A172 (cell line): Measurements from ENCODE around the gene LOXHD1. TPM values are rescaled to one million over a fixed set of nuclear protein-coding genes. Genes with fewer than 3 reads are reported as not detected.

Experiments
- DNase-seq: peaks from one replicate; pipeline ENCODE4 v3.0.0-alpha.2; 2015; ENCODE audit warnings: low spot score
- total RNA-seq: library from RNA; depleted of rRNA; stranded (reverse); fragments of >200 nt; shearing (Covaris generic); gene quantifications from 2 replicates; pipeline ENCODE4 v1.2.3, GENCODE V29; 2014

The LOXHD1 gene
- total RNA-seq, 1 experiment from 2014 or later: not detected

DNA sequence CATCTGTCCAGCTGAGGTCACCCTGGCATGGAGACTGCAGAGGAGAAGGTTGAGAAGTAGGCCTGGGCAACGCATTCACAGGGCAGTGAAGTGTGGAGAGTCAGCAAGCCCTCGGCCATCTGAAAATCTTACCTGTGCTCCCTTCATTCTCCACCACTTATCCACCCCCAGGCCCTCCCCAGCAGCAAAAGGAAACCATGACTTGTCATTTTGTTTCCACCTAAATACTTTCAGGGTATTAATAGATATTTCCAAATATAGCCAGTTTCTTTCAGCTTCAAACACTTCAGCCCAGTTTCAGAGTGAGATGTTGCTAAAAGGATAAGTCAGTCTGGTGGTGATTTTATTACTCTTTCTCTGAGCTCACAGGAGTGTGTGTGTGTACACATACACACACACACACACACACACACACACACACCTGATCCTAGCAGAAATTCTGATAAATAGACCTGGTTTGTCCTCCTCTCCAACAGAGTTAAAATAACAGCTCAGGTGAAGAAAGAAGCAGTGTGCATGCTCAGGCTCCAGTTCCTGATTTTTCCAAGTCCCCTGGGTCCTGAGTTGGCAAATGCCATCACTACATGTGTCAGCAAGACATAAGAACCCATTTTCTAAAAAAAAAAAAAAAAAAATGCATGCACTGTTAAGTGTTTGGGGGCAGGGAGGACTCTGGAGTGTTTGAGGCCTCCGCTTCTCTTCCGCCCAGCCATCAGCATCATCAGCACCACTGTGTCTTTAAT lies 82.8 kb downstream of the LOXHD1 start:
- no peak for DNase-seq

DNA sequence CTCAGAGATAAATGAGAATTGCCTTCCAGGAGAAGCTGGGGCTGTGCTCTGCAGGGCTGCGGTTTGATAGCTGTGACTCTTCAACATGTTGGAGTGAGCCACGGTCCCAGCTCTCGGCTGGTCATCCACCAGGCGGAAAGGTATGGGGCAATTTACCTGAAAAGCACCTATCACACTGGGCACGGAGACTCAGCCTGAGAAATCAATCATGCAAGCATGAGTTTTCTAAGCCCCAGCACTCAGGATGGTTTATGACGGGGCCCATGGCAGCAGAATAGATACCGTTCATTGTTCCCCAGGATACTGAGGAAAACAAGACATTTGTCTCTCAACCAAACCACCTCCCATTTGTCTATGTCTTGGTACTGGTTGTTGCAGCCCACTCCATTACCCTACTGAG lies 83.9 kb downstream of the LOXHD1 start:
- DNase-seq: no peak

DNA sequence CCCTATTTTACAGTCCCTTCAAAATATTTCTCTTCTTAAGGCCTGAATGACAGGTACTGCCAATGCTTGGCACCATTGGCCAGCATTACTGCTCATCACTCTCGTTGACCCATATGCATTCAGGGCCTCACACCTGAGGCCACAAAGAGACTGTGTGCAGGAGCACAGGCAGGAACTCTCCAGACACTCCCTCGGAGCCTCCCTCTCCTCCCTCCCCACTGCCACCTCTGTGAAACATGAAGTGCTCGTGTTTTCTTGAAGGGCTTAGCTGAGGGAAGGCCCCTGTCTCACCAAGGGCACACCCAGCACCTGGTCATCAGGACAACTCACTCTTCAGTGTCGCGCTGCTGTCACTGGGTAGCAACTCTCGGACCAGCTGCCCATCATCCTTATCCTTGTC lies 85.3 kb downstream of the LOXHD1 start:
- no peak for DNase-seq

DNA sequence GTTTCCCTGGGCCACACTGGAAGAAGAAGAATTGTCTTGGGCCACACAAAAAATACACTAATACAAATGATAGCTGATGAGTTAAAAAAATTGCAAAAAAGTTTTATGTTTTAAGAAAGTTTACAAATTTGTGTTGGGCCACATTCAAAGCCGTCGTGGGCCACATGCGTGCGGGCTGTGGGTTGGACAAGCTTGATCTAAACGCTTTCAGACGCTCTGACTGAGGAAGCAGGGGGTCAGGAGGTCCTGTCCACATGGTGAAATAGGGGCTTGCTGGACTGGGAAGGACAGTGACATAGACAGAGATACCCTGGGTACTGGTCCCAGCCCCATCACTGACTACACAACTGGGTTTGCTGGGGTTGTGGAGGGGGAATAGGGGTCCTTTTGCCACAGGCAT lies 86.4 kb downstream of the LOXHD1 start:
- DNase-seq: no peak

DNA sequence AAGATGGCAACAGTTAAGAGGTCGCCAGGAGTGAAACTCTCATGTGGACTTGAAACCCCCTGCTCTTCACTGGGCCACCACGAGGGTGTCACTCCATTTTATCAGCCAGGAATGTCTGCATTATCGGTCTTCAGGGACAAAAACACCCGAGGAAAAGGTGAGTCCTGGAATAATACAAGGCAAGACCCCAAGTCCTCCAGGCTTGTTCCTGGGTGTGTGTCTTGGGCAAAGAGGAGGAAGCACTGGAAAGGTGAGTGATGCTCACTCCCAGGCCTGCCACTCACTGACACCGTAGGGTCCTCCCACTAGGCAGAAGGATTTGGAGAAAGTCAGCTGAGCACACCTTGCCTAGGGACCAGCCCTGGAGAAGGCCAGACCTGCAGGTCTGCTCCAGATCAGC lies 86.9 kb downstream of the LOXHD1 start:
- no peak for DNase-seq

DNA sequence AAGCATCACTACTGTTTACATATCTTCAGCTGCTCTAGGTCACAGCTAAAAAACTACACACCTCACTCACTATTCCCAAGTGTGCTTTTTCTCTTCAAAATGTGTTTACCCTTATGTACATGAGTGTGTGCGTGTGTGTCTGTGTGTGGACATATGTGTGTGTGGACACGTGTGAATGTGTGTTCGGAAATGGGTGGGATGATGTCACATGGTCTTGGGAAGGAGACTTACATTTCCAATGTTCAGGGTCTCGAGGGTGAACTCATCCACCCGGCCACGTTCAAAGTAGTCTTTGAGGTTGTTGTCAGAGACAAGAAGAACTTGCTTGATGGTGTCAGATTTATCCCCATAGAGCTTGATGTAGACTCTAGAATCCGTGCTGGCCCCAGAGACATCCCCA lies 87.8 kb downstream of the LOXHD1 start:
- no peak for DNase-seq

DNA sequence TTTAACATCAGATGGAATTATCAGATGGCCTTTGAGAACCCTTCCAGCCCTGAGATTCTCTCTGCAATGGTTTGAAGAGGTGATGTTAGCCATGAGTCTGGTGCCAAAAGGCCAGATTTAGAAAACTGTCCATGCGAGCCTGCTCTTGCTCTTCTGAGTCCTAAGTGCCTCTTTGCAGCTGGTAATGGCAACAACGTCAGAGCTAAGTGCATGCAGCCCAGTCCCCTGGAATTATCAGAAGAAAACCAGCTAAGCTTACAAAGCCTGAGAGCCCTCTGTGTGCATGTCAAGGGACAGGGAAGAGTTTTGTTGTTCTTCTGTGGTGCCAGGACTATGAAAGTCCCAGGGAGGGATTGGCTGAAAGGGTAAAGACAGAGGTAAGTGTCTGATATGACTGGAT lies 89.8 kb downstream of the LOXHD1 start:
- no peak for DNase-seq

DNA sequence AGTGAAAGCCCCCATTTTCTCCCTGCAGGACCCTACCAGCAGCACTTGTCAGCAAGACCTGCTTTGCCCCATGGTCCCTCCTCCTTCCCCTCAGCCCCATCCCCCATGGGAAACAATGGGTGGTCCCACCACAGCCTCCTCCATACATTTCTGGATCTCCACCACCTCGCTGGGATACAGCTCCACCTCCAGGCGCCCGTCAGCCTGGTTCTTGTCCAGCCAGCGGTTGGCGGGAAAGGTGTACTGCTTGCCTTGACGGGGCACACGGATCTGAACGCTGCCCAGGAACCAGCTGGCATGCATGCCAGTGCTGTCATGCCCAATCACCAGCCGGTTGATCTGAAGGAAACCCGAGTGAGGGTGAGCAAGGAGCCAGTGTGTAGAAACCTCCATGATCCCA lies 90.9 kb downstream of the LOXHD1 start:
- DNase-seq: no peak

DNA sequence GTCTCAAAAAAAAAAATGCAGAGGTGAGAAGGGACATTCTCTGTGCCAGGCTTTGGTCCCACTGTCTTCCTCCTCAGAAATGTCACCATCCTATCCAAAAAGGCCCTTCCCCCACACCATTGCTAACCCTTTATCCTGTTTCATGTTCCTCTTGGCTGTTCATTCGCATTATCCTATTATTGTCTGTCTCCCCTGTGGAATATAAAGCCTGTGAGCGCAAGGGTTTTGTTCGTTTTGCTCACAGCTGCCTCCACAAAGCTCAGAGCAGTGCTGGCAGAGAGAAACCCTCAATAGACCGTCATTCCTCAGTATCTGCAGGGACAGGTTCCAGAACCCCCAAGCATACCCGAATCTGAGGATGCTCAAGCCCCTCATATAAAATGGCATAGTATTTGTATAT lies 91.8 kb downstream of the LOXHD1 start:
- DNase-seq: no peak

DNA sequence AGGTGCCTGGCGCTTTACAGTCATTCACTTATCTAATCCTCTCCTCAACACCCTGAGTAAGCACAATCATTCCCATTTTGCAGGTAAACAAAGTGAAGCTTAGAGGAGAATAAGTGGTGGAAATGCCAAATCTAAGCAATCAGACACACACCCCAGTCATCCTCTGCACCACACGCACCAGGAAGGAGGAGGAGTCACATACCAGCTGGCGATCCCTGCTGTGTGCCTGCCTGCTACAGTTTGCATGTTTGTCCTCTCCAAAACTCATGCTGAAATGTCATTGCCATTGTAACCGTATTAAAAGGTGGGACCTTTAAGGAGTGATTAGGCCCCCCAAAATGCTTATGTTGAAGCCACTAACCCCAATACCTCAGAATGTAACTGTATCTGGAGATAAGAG lies 93.7 kb downstream of the LOXHD1 start:
- no peak for DNase-seq

DNA sequence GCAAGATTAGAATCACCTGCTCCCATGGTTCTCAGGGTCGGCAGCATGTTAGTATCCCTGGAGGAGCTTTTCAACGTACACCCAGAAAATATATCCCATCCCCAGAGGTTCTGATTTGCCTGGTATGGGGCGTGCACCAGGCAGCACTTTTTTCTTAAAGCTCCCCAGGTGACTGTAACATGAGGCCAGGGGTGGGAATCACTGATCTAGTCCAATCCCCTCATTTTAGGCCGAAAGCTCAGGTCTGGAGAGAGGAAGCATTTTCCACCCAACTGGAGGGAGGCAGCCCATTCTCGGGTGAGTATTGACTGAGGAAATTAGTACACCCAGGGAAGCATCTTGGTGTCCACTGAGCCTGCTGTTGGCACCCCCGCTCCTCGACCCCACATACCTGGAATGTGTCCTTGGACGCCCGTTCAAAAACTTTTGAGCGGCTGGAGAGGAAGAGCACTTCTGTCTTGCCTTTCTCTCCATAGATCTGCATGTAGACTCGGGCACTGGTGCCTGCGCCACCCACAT lies 94.3 kb downstream of the LOXHD1 start:
- no peak for DNase-seq

DNA sequence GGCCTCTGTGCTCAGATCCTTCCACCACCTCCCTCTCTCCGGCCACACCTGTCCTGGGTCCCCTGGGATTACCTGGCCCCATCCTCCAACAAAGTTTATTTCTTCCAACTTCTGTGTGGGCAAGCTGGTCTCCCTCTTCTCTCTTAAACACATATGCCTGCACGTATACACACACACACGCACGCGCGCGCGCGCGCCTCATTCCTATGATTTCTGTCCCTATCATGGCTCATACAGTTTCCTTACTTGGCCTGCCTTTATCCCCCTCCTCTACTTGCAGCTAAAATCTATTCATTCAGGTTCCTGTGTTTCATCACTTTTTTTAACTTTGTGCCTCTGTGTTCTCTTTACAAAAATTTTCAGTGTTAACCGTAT lies 96.4 kb downstream of the LOXHD1 start:
- DNase-seq: no peak

DNA sequence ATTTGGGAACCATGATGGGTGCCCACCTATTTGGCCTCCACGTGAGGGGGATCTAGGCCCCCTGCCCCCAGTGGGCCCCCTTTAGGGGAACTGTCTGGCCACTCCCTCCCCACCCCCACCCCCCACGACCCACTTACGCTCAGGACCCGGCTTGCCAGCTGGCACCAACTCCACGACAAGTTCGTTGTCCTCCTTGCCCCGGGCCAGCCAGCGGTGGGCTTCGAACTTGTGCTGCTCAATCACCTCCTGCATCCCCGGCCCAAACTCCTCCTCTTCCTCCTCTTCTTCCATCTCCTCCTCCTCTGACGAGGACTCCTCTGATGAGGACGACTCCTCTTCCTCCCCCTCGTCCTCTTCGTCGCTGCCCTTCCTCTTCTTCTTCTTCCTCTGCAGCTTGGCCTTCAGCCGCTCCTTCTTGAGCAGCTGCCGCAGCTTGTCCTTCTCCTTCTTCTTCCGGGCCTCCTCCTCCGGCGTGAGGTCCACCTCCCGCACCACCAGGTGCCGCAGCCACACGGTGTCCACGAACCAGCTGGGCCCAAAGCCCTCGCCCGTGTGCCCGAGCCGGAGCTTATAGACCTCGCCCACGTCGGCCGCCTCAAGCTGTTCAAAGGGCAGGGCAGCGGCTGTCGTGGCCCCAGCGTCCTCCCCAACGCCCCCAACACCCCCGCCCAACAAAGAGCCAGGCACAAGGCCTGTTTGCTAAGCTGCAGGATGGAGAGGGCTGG lies 96.9 kb downstream of the LOXHD1 start:
- no peak for DNase-seq

DNA sequence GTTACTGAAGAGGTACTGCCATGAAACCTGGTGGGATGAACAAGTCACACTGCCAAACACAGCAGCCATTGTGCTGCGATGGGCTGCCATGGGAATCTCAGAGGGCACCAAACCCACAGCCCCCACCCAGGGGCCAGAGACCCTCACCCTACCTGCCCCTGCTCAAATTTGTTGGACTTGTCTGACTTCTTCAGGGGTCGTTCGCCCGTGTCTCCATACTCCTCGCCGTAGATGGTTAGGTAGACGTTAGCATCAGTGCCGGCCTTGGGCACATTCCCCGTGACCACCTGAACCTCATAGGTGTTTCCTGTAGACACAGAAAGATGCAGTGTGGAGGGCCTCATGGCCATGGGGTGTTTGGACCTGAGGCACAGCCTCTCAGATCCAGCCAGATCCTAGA lies 97.7 kb downstream of the LOXHD1 start:
- no peak for DNase-seq

DNA sequence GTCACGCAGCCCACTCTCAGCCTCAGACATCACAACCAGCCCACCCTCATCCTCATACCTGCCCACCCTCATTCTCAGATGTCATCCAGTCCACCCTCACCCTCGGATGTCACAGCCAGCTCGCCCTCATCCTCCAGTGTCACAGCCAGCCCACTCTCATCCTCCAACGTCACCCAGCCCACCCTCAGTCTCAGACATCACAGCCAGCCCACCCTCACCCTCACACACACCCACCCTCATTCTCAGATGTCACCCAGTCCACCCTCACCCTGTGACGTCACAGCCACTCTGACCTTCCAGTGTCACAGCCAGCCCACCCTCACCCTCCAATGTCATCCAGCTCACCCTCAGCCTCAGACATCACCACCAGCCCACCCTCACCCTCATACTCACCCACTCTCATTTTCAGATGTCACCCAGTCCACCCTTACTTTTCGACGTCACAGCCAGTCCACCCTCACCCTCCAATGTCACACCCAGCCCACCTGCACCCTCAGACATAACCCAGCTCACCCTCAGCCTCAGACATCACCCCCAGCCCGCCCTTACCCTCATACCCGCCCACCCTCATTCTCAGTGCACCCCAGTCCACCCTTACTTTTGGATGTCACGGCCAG lies 100.3 kb downstream of the LOXHD1 start:
- no peak for DNase-seq

DNA sequence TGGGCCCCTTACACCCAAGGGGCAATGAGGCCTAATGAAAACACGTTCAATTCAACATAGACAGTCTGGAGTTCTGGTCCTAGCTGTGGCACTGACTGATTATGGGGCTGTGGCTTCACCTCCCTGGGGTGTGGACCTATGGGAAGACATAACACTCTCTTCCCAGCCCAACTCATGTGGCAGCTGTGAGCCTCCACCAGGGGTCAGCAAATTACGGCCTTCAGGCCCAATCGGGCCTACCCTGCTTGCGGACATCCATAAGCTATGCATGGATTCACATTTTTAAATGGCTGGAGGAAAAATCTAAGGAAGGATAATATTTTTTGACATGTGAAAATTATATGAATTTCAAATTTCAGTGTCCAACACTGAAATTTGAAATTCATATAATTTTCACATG lies 101.3 kb downstream of the LOXHD1 start:
- no peak for DNase-seq

DNA sequence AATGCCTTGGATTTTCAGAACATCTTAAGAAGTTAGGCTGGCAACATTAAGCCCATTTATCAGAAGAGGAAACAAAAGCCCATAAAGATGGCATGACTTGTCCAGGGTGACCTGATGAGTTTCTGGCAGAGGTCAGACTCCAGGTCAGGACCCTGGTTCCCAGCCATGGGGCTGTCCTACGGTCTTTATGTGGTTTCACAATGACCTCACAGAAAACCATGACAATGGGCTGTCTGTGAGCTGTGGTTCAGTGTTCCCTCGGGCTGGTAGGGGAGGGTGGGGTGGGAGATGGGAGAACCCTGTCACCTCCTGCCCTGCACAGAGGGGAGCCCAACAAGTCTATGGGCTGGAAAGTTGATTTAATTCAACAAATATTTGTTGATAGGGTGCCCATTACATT lies 101.8 kb downstream of the LOXHD1 start:
- no peak for DNase-seq

DNA sequence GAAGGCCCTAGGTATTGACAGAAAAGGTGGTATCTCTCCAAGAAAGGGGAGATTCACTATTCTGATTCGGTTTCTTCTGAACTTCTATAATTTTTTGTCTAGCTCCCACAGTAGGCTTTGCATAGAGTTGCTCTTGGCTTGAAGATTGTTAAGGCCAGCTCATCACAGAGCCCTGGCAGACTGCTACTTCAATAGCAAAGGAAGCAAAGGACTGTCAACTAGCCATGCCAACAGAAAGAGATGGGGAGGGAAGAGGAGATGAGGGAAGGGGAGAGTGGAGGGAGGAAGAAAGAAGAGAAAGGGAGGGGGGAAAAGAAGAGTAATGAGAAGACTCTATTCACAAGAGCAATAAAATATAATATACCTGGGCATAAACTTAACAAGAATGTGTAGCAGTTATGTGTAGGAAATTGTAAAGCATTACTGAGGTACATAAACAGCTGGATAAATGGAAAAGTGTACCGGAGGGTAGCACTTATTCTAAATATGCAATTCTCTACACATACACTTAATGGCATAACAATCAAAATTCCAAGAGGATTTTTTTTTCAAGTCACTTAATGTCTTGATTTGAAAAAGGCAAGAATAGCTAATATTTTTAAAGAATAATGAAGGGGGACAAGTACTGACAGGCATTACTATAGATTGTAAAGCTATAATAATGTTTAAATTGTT lies 102.5 kb downstream of the LOXHD1 start:
- DNase-seq: no peak

DNA sequence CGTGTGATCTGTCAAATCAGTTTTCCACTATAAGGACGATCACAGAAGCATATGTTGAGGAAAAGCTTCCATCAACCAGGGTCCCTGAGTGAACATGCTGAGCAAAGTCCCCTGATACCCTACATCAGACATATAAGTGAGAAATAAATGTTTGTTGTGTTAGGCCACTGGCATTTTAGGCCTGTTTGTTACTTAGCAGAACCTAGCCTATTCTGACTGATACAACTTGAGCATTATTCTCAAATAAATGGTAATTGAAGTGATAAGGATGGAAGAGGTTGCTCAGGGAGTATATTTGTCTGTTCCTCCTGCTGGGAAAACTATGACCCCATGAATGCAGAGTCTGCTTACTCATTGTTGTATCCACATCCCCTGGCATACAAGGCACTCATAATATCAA lies 106.4 kb downstream of the LOXHD1 start:
- no peak for DNase-seq

DNA sequence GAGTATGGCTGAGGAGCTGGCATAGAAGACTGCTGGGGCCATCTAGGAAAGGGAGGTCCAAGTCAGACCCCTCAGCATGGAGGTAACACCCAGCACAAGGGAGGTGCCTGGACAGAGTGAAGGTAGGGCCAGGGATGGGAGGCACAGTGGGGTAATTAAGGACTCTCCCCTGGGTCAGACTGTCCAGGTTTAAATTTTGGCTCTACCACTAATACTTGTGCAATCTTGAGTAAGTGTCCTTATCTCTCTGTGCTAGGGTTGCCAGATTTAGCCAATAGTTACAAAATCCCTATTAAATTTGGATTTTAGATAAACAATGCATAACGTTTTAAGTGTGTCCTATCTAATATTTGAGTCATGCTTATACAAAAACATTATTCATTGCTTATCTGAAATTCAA lies 109.5 kb downstream of the LOXHD1 start:
- no peak for DNase-seq

DNA sequence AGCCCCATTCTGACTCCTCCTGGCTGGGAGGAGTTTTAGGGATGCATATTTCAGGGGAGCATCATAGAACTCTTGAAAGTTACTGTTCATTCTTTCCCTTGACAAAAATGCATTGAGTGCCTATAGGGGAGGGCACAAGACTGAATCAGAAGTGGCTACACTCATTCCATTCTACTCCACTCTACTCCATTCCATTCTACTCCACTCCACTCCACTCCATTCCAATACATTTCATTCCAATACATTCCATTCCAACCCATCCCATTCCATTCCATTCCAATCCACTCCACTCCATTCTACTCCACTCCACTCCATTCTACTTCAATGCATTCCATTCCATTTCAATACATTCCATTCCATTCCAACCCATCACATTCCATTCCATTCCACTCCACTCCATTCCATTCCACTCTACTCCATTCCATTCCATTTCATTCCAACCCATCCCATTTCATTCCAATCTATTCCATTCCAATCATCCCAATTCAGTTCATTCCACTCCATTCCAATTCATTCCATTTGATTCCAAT lies 110.8 kb downstream of the LOXHD1 start:
- DNase-seq: no peak

DNA sequence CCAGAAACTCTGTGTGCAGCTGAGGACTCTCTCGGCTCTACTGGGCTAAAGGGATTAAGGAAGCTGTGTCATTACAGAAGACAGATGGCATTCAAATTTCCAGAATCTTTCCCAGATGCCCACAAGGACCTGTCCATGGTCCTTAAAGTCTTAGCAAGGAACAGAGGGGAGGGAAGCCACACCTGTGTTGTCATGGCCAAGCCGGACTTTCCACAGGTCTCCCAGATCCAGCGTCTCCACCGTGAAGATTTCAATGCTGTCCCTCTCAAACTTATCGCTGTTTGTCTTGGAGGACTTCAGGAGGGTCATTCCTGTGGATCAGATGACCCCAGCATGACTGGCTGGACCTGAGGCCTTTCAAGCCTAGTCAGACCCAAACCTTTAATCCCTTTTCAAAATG lies 114.5 kb downstream of the LOXHD1 start:
- DNase-seq: peak; percentile 2
